Thyroid gland (tissue), 4 donors: ENCODE results near the gene NKRF.

Experiments used
- POLR2A ChIP-seq, 2 donors: fragments of 450-650 bp; IDR thresholded peaks; one replicate each; pipeline ENCODE4 v1.6.1; 2017; ENCODE audit warnings: antibody characterized with exemption in 2 of 2, mild to moderate bottlenecking in 2 of 2, moderate library complexity in 1 of 2
- TF ChIP-seq, protein P1 (sequence below), 6 experiments: fragments of 200-600 bp in 3 of 6; fragments of 450-650 bp in 3 of 6; sonication (generic) in 3 of 6; IDR thresholded peaks; one replicate each; pipeline ENCODE4 v1.5.1; 2016 to 2019; ENCODE audit warnings: antibody characterized with exemption in 6 of 6, mild to moderate bottlenecking in 2 of 6, inconsistent platforms in 1 of 6, moderate library complexity in 1 of 6

DNA sequence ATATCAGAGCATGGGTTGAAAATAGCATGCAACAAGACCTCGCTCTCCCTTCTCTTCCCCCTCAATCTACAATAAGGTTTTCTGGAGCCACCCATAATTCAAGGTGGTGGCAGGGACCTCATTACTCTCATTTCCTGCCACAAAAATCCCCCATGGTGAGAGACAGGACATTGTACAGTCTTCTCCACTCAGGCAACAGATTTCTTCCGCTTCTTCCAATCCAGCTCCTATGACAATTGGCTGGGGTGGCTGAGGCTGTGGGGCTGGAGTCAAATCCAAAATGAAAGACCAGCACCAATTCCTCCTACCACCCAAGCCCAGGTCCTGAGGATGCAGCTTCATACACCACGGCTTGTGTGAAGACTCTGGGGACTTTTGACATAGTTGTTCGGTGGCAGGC is 40.3 kb upstream of the NKRF start:
- no peak for TF ChIP-seq POLR2A (IDR thresholded peaks at IDR 0.05)
- TF ChIP-seq, protein P1, sequence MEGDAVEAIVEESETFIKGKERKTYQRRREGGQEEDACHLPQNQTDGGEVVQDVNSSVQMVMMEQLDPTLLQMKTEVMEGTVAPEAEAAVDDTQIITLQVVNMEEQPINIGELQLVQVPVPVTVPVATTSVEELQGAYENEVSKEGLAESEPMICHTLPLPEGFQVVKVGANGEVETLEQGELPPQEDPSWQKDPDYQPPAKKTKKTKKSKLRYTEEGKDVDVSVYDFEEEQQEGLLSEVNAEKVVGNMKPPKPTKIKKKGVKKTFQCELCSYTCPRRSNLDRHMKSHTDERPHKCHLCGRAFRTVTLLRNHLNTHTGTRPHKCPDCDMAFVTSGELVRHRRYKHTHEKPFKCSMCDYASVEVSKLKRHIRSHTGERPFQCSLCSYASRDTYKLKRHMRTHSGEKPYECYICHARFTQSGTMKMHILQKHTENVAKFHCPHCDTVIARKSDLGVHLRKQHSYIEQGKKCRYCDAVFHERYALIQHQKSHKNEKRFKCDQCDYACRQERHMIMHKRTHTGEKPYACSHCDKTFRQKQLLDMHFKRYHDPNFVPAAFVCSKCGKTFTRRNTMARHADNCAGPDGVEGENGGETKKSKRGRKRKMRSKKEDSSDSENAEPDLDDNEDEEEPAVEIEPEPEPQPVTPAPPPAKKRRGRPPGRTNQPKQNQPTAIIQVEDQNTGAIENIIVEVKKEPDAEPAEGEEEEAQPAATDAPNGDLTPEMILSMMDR (IDR thresholded peaks at IDR 0.05) = no peak
